ENCODE measurements around the gene VGLL4. TPM values are rescaled to one million over a fixed set of nuclear protein-coding genes. Genes with fewer than 3 reads are reported as not detected.

VGLL4 gene
- total RNA-seq, 1 experiment from 2014 or later = 26.9 TPM

- Histone ChIP-seq H3K9me3 (ENCODE audit: control insufficient read depth in 1 of 2, insufficient read depth in 1 of 2, low read depth in 1 of 2, low read length in 2 of 2) (no peaks in the 10 kb centered on the region), H3K79me2 (ENCODE audit: insufficient read depth, low read length) (peaks cover 75% of the 10 kb centered on the region), H3K9ac (ENCODE audit: low read length) (no peak overlapping the region), H3K27me3 (ENCODE audit: insufficient read depth, low read length) (no peaks in the 10 kb centered on the region), H2AFZ (ENCODE audit: low read depth, low read length, poor library complexity, severe bottlenecking) (no peak overlapping the region), H3K27ac (ENCODE audit: low read depth, low read length) (no peak overlapping the region), H3K4me3 (replicated peaks in 1 of 2; ENCODE audit: low read depth in 1 of 2, low read length in 2 of 2) (no peak overlapping the region), H4K20me1 (ENCODE audit: insufficient read depth) (no peaks in the 10 kb centered on the region; the same call in 1 of the 2 replicates), H3K9me2 (ENCODE audit: insufficient read depth) (no peaks in the 10 kb centered on the region), H3K4me2 (ENCODE audit: low read length) (no peak overlapping the region), H3K4me1 (ENCODE audit: control insufficient read depth in 1 of 2, insufficient read depth in 2 of 2, low read length in 2 of 2) (no peaks in the 10 kb centered on the region), H3K36me3 (ENCODE audit: control insufficient read depth in 1 of 2, insufficient read depth in 2 of 2, low read length in 2 of 2) (no peaks in the 10 kb centered on the region)
- ChIA-PET POLR2A (no interaction called here), CTCF (no interaction called here), RAD21 (ENCODE audit: low non-redundant PET in 1 of 2, low total read pairs in 2 of 2, uncharacterized antibody in 2 of 2, unreplicated experiment in 2 of 2) (no interaction called here)
- TF ChIP-seq SRF (IDR thresholded peaks at IDR 0.05; ENCODE audit: low read depth) = no peak
- TF ChIP-seq ELF1 (IDR thresholded peaks at IDR 0.05; ENCODE audit: borderline replicate concordance, low read depth) = no peak
- TF ChIP-seq ZFX (IDR thresholded peaks at IDR 0.05) = no peak
- no peak for TF ChIP-seq ATF3 (IDR thresholded peaks at IDR 0.05)
- no peak for TF ChIP-seq POLR2A (IDR thresholded peaks at IDR 0.05; ENCODE audit: borderline replicate concordance, extremely low read depth, insufficient read depth, insufficient read length)
- TF ChIP-seq MAX (IDR thresholded peaks at IDR 0.05) = no peak
- TF ChIP-seq CTCF (IDR thresholded peaks at IDR 0.05 in 2 of 3, conservative IDR thresholded peaks at IDR 0.05 in 1 of 3; ENCODE audit: borderline replicate concordance in 1 of 3, insufficient read depth in 1 of 3, low read depth in 2 of 3, low read length in 2 of 3) = no peak
- TF ChIP-seq REST (IDR thresholded peaks at IDR 0.05; ENCODE audit: low read depth) = no peak
- TF ChIP-seq EZH2phosphoT487 (IDR thresholded peaks at IDR 0.05; ENCODE audit: borderline replicate concordance) = no peak
- no peak for DNase-seq (ENCODE audit: low read depth, low spot score)
- no TSS peak for BruUV-seq (replicated peaks)
- ATAC-seq = no peak
- intact Hi-C loops (cut with micrococcal nuclease) = no loop called here
Measured at GRCh38 chr3:11622586-11623550, 20.8 kb downstream of the VGLL4 start.
